Colon (tissue), 2 donors: ENCODE results near the gene RPS15.
"Not testable (repeated sequence)": the region's sequence is repeated elsewhere in the genome, so short reads cannot be mapped to it uniquely, and the experiment has no call there.

ENCODE experiments used
- FAIRE-seq: peaks from 2 replicates; lab custom pipeline; 2012; peaks lifted over from hg19 to GRCh38; lab: Jason Lieb, UNC
- donor health status: control.
- donor health status: control.

The RPS15 gene

DNA sequence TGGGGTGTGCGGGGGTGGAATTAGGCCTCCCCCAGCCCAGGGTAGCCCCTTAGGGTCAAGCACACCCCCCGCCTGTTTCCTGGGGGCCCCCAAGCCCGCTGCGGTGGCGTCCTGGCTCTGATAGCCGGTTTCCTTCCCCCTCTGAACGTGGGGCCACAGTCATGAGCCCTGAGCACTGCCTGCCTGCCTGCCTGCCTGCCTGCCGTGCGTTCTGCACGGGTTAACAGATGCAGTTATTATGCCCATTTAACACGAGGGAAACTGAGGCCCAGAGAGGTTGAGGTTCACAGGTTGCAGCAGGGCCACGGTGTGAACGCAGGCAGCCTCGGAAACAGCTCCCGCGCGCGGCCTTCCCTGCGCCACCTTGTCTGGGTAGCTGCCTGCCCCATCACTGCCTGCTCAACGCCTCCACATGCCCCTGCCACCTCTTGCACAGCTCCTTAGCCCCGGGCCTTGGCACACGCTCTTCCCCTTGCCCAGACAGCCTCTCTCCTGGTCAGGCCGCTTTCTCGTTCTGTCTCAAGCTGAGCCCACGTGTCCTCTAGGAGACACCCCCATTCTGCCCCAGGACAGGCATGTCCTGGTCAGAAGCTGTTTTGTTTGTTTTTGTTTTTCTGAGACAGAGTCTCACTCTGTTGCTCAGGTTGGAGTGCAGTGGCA is 35.7 kb upstream of the RPS15 start:
- no peak for FAIRE-seq

DNA sequence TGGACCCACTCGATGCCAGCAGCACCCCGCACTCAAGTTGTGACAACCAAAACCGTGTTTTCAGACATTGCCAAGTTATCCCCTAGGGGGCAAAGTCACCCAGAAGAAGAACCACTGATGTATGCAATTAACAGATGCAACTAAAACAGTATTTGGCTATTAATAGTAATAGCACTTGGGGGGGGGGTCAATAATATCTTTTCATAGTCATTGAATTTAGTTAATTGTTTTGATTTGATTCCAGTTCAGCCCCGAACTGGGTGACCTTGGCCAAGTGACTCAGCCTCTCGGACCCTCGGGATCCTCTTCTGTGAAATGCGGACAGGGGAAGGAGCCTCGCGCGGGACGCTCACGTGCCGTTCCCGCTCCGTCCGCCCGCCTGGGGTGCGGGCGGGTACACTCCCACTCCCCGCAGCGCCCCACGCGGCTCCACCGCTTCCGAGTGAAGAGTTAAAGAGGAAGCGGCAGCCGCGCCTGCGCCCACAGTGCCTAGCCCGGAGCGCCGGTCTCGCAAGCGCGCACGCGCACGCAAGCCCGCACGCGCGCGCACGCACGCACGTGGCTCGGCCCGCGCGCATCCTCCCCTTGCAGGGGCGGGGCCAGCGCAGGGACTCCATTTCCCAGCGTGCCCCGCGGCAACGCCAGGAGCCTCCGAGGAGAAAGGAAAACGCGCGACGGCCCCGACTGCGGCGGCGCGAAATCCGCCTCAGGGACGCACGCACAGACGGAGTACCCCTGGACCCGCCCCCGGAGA is 31.2 kb upstream of the RPS15 start:
- no peak for FAIRE-seq

DNA sequence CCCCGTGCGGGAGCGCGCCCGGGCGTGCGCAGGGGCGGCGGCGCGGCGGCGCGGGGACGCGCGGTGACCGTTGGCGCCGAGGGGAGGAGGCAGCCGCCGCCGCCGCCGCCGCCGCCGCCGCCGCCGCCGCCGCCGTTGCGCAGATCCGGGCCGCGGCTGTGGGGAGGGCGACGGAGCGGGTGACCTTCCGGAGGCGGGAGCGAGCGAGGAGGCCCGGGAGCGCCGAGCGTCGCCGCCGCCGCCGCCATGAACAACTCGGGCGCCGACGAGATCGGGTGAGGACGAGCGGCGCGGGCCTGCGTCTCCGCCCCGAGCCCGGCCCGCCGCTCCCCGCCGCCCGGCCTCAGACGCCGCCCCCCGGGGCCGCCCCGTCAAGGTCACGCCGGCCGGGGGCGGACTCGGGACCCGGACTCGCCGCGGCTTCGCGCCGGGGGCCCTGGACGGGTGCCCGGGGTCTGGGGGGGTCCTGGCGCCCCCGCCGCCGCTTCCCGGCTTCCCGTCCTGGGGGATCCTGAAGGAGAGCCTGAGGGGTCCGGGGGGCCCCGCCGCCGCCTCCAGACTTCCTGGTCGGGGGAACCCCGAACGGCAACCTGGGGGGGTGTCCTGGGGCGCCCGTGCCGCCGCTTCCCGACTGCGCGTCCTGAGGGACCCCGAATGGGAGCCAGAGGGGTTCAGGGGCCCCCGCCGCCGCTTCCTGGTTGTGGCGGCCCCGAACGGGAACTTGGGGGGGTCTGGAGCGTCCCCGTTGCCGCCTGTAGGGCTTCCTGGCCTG is 30.5 kb upstream of the RPS15 start, which contains the start of gene DAZAP1:
Gene DAZAP1, plus strand, starts transcription at position 59 of the 772 bp plus-strand sequence. Its CDS starts 188 bp downstream, at position 247.
- FAIRE-seq: no peak

DNA sequence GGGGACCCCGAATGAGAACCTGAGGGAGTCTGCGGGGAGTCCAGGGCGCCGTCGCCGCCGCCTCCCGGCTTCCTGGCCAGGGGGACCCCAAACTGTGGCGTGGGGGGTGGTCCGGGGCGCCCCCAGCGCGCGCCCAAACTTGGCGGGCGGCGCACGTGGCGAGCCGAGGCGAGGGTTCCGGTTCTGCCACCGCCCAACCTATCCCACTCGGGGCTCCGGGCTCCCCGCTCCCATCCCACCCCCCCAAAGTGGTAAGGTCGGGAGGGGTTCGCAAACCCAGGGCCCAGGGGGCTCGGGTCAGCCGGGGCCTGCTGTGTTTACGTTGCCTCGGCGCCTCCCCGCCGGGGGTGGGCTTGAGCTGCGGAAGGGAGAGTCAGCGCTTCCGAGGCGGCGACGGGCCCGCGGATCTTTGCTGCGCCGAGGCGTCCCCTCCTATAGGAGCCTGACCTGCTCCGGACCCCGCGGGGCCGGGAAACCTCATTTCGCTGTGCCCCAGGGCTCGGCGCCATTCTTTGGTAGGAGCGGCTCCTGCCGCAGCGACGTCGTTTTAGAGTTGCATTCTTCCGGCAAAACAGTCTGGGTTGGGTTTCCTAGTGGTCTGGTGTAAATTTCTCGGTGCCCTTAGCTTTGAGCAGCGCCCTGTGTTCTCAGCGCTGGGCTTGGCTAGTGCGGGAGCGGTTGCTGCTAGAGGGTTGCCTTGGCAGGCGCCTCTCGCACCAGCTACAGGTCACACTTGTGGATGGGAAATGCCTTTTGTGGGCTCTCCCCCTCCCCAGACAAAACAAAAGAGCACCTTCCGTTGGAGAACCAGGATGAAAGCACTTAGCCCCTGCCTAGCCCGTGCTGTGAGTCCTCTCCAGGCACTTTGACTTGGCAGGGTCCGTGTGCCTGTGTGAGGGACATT is 29.6 kb upstream of the RPS15 start:
- no peak for FAIRE-seq

DNA sequence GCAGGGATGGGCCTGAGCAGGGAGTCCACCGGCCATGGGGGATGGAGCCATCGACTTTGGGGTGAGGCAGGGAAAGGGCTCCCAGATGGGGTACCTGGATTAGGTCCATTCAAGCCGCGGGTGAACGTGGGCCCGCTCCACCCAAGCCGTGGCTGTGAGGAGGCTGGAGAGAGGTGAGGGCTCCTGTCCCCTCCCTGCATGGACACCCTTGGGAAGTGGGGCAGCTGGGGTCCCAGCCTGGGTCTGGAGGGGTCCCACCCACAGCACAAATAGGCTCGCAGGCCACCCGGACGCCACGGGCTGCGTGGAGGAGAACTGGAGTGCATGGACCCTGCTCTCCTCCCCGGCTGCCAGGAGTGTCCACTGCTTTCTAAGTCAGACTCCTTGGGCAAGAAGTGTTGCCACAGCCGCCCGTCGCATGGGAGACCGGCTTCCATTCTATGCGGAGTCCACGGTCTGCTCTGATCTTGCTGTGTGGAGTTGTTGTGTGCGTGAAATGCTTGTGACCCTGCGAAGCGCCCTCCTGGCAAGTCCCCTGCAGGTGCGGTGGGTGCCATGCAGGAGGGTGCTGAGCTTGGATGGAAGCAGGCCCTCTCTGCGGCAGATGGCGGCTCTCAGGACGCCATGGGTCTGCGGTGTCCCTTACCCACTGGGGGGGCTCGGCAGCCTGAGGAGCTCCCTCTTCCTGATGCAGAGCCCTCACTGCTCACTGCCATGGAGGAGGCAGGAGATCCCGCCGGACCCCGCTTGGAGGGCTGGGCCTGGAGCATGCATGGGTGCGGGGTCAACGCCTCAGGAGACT is 28.8 kb upstream of the RPS15 start:
- no peak for FAIRE-seq

DNA sequence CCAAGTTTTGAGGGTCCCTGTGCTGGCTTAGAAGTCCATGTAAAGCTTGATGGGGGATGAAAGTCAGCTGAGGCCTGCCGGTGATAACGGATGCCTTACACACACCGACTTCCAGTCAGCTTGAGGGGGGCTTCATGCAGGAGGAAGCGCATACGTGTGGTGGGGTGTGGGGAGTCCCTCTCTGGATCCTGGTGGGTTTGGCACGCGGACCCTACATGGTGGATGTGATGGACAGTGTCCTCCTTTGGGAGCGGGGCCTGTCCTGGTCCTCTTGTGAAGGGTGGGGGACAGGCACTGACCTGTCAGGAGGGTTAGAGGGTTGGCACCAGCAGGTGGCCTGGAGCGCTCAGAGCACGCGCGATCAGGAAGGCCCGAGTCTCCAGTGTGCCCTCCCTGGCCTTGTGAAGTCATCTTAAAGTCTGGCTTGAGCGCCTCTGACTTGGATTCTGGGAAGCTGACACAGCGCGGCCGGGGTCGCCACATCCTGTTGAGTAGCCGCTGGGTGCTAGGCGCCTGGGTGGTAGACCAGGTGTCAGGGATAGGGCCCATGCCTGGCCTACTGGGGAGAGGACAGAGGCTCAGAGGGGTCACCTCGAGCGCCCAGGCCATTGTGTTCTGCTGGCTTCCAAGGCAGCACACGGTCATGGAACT is 27.9 kb upstream of the RPS15 start:
- no peak for FAIRE-seq

DNA sequence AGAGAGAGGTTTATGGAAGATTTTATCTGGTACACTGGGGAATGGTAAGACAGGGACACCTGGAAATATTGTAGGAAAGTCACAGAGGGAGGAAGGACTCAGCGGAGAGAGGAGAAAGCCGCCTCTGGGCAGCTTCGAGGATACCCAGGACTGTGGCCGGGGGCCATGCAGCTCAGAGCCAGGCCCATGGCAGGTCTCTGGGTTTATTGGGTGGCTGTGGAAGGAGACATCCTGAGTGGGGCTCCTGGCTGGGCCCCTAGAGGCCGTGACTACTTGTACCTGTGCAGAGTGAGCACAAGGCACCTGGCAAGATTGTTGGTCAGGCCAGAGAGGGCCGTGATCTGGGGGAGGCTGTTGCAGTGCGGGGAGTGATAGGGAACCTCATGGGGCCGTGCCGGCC is 27.4 kb upstream of the RPS15 start:
- FAIRE-seq: no peak

DNA sequence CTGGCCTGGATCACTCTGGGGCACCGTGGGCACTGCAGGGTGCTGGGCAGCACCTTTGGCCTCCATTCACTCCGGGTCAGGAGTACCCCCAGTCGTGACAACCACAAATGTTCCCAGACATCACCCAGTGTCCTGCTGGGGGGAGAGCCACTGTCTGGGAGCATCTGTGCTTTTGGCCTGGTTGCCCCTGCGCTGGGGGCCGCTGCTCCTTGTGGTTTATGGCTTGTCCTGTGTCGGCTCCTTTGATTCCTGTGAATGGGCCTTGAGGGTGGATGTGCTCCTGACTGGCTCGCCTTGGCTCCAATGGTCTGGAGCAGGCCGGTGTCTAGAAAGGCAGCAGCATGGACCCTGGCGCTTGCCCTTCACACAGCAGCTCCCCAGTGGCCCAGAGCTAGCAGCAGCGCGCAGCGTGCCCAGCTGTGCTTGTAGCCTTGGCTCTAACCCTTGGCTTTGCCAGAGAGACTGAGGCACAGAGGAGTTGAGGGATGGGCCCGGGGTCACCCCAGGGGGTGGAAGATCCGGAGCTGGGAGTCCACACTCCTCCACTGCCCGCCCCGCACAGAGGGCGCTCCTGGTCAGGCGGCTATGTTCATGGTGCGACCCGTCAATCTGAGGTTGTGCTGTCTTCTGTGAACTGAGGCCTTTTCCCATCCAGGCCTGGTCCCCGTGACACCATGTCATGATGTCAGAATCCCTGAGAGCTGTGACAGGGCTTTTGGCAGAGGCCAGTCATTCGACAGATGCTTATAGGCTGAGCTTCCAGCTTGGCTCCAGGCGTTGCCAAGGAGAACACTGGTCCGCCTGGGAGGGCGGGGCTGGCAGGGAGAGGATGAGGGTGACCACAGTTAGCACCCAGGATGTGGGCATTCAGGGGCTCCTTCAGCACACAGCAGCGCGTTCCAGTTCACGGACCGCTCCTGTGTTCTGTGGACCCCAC is 26.7 kb upstream of the RPS15 start:
- FAIRE-seq: no peak

DNA sequence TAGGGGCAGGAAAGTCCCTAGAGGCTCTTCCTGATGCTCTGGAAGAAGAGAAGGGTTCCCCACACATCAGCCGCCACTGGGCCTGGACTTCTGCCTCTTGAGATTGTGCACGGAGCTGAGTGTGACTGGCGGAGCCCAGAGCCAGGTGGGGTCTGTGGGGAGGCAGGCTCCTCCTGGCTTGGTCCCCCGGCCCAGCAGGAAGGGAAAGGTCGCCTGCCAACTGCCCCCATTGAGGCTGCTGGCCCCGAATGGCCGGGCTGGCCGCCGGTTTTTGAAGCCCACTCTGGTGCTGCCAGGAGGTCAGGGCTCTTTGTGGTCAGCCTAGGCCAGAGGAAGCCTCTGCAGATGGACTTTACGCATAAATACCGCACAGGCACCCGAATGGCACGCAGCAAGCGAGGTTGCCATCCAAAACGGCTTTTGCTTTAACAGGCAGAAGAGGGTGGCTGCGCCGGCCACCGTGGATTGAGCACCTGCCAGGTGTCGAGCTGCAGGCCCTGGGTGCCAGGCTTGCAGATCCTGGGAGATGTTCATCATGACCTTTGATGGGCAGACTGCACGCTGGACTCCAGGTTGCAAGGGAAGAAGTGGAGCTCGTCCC is 25.8 kb upstream of the RPS15 start:
- no peak for FAIRE-seq

DNA sequence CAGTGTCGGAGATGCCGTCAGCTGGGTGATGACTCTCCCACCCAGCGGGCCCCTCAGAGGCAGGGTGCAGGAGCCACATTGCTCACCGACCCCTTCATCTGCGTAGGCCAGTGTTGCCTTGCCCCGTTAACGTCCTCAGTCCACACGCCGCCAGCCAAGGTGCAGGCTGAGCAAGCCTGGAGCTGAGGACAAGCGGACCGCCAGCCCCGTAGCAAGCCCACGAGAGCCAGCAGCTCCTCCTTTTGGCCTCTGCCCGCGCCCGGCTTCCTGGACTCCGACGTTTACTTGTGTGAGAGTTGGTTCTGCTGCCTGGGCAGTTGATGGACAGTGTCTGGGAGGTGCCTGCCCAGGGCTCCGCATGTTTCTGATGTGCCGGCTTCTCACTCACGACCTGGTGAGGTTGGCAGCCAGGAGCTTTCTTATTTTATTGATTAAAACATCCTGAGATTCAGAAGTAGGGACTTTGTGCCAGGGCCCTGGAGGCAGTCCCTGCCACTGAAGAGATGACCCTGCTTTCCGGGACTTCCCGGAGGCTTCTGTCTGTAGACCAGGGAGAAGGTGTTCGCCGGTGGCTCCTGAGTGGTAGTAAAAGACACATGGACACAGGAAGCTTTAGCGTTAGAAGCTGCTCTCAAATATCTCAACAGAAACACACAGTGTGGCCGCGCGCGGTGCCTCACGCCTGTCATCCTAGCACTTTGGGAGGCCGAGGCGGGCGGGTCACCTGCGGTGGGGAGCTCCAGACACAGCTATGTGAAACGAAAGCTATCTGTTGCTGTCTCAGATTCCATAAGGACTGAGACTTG is 25.0 kb upstream of the RPS15 start:
- FAIRE-seq: no peak

DNA sequence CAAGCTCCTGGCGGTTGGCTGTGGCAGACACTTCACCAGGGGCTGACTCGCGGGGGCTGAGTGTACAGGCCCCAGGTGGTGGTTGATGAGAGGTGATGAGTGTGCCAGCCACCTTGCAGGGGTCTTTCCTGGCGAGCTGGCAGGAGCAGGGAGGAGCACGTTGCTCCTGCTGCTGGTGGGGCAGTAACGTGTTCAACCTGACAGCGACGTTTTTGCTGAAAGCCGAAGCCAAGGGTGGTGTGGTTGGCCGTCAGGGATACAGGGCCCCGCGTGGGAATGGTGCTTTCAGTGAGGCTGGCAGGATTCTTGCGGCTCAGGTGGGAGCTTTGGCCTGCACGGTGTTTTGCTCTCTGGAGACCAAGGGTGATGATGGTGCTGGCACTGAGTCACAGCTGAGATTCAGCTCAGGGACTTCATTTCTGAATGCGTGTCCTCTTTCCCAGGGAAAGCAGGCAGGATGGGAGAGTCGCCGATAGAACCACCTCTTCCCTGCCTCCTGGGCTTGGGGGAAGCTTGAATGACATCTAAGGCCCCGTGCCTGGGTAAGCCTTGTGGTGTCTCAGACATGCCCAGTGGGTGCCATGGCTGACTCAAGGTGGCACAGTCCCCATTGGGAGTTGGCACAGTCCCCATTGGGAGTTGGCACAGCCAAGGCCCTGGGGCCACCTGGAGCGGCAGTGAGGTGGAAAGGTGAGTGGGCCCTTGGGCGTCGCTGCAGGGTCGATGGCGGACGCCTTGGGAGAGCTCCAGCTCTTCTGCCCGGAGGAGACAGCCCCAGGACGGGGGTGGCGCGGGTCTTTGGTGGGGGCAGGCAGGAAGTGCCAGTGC is 22.0 kb upstream of the RPS15 start:
- no peak for FAIRE-seq

DNA sequence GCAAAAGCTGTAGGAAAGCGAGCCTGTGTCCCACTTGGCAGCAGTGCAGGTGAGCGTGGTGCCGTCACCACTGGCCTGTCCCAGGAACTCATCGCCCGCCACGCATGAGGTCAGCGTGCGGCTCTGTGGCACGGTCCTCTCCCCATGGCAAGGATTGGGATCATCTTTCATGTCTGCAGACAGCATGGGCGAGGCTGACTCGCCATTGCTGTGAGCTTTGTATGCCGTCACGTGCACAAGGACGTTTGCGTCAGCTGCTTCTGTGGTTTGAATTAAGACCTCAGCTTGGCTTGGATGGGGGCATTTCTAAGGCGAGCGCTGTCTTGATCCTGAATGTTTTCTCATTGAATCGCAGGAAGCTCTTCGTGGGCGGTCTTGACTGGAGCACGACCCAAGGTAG is 21.1 kb upstream of the RPS15 start:
- no peak for FAIRE-seq

DNA sequence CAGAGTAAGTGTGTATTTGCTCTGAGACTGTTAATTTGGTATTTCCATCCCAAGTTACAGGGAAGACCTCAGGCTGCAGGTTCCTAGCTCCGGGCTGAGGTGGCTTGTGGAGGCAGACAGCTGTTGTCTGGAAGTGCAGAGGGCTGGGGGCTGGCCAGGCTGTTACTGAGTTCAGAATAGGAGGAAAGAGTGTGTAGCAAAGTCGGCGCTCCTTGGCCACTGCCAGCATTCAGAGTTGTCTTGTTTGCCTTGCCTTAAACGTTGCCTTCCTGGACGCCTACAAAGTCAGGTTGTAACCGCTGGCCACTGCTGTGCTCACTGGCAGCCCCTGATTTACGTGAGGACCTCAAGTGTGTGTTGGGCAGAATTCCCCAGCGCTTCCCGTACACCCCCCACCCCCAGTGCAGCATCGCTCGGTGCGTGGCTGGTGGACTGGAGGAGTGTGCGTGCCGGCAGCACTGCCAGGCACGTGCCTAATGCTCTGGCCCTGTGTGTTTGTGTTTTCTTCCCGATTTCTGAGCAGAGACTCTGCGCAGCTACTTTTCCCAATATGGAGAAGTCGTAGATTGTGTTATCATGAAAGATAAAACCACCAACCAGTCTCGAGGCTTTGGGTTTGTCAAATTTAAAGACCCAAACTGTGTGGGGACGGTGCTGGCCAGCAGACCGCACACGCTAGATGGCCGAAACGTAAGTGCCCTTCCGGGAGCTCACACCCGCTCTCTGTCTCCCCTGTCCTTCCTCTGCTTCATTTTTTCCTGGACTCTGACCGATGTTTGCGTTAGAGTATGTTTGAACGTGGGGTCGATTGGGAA is 20.3 kb upstream of the RPS15 start:
- FAIRE-seq: no peak

DNA sequence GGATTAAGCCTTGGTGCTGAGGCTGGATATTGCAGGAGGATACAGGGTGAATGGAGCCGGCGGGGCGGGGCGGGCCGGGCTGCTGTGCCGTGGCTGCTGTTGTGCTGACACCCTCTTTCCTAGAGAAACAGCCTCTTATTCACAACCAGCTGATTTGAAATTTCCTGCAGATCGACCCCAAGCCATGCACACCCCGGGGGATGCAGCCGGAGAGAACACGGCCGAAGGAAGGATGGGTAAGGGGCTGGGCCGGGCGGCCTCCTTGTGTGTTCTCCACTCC is 19.8 kb upstream of the RPS15 start:
- no peak for FAIRE-seq

DNA sequence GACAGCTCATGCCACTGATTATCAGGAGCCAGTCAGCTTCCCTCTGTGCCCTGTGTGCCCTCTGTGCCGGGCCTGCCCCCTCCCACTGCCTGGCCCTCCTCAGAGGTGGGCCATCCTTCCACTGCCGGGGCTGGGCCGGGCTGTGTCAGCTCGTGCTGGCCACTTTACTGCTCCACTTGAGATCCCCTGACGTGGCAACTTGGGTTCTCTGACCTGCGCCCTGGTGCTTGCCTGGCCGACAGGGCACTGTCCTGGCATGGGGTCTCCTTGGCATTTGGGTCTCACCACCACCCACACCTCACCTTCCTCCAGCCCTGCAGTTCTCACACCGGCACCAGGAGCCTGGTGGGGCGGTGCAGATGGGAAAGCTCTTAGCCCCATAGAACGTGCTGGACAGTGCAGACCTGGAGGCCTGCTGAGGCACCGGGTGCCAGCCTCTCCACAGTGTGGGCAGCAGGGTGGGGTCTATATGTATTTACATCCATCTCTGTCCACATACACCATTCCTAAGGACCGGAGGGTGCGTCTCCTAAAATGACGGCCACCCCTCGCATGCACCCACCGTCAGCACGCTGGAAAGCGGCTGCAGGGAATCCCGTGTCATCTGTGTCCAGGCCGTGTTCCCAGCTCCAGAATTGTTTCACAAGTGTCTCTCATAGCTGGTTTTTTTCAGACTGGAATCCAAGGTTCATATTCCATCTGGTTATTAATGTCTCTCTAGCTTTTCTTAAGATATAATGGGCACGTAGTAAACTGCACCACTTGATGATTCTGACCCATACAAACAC is 19.1 kb upstream of the RPS15 start:
- FAIRE-seq: no peak

DNA sequence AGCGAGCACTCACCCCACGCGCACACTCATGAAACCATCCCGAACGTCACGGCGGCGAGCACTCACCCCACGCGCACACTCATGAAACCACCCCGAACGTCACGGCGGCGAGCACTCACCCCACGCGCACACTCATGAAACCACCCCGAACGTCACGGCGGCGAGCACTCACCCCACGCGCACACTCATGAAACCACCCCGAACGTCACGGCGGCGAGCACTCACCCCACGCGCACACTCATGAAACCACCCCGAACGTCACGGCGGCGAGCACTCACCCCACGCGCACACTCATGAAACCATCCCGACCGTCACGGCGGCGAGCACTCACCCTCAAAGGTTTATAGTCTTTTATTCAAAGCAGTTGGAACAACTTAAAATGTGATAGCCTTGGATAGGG is 18.1 kb upstream of the RPS15 start:
- FAIRE-seq: not testable (repeated sequence)
